Measurements from ENCODE around the gene IPCEF1. TPM values are rescaled to one million over a fixed set of nuclear protein-coding genes. Genes with fewer than 3 reads are reported as not detected.

Gene IPCEF1
- total RNA-seq, 1 experiment from 2014 or later: 0.48 TPM

- Histone ChIP-seq H3K23ac (ENCODE audit: insufficient read length, low read depth, low read length) (no peak overlapping the region), H3K9ac (ENCODE audit: extremely low read depth, insufficient read length, low read length) (no peak overlapping the region), H3K27ac (ENCODE audit: insufficient read length, low read depth, low read length) (no peak overlapping the region), H3K79me2 (ENCODE audit: insufficient read depth, low read length) (no peaks in the 10 kb centered on the region), H4K20me1 (ENCODE audit: control insufficient read depth, insufficient read depth, insufficient read length) (no peaks in the 10 kb centered on the region), H2BK5ac (ENCODE audit: insufficient read length, low read length) (no peak overlapping the region), H3K4me1 (ENCODE audit: insufficient read depth, low read length) (no peaks in the 10 kb centered on the region), H3K79me1 (ENCODE audit: insufficient read depth, low read depth, low read length, poor library complexity, severe bottlenecking) (no peaks in the 10 kb centered on the region), H2AFZ (ENCODE audit: low read length) (no peak overlapping the region), H2AK5ac (ENCODE audit: insufficient read length, low read length) (no peak overlapping the region), H3T11ph (ENCODE audit: low read length) (no peak overlapping the region), H3K18ac (ENCODE audit: insufficient read length, low read depth, low read length) (no peak overlapping the region), H4K8ac (replicated peaks; ENCODE audit: insufficient read length, low read depth, low read length) (no peak overlapping the region), H2BK20ac (ENCODE audit: low read depth, low read length, poor library complexity, severe bottlenecking) (no peak overlapping the region), H2BK15ac (ENCODE audit: low read depth, low read length) (no peak overlapping the region), H3K4me2 (ENCODE audit: insufficient read depth, insufficient read length, low read length) (no peak overlapping the region), H2BK12ac (ENCODE audit: insufficient read length, low read depth, low read length) (no peak overlapping the region), H3K9me3 (ENCODE audit: control insufficient read depth, low read depth, low read length) (no peaks in the 10 kb centered on the region), H3K14ac (ENCODE audit: insufficient read depth, low read length) (no peak overlapping the region), H3K56ac (ENCODE audit: insufficient read length, low read depth, low read length) (no peak overlapping the region), H3K23me2 (ENCODE audit: insufficient read length, low read depth, low read length, poor library complexity, severe bottlenecking) (no peaks in the 10 kb centered on the region), H3K4ac (ENCODE audit: low read depth, low read length) (no peak overlapping the region), H4K5ac (ENCODE audit: insufficient read length, low read depth, low read length) (no peak overlapping the region), H4K91ac (ENCODE audit: insufficient read length, low read depth, low read length) (no peak overlapping the region), H3K27me3 (ENCODE audit: insufficient read depth, low read length) (no peaks in the 10 kb centered on the region), H2BK120ac (ENCODE audit: low read depth, low read length, poor library complexity, severe bottlenecking) (no peak overlapping the region)
- DNase-seq: no peak
- Mint-ChIP-seq H3K4me1 (peaks cover 0 to 11% of the 10 kb centered on the region in 2 experiments; a peak in 2 of 4 replicates), H3K27me3 (ENCODE audit: low read depth) (no peaks in the 10 kb centered on the region), H3K27ac (no peak overlapping the region), H3K36me3 (ENCODE audit: insufficient read depth in 1 of 3, low read depth in 3 of 3) (peaks cover 0 to 2% (median 0%) of the 10 kb centered on the region in 3 experiments; a peak in 2 of 7 replicates), H3K4me3 (no peak overlapping the region), H3K9me3 (no peaks in the 10 kb centered on the region)
- TF ChIP-seq CTCF (conservative IDR thresholded peaks at IDR 0.05): no peak
These were observed 38.7 kb upstream of the IPCEF1 start for GRCh38 chr6:154395316-154395715.

Data from H9 (cell line).